K562 (cell line): ENCODE measurements around the gene BRAT1. TPM values are rescaled to one million over a fixed set of nuclear protein-coding genes. Genes with fewer than 3 reads are reported as not detected.

ENCODE experiments used
- ATAC-seq: fragments of 200-7000 bp; cut with Tn5 transposase; 3 replicates; pipeline ENCODE4 v1.9.1; 2020; ENCODE audit warnings: moderate library complexity
- BruUV-seq: library from RNA; stranded (reverse); fragments of 400-500 nt; replicated peaks from 2 replicates; lab custom pipeline; 2021; lab: Mats Ljungman, UMichigan
- CTCF ChIA-PET: fragments of 300-600 bp; formaldehyde crosslinking; extraction: SDS; loops from one replicate; lab custom pipeline; 2021; ENCODE audit warnings: low intra/inter-chr PET ratio; lab: Yijun Ruan, JAX
- POLR2A ChIA-PET: fragments of 300-600, 350-650 bp; sonication (Branson Sonifier 250); formaldehyde crosslinking; extraction: SDS; loops from one replicate; lab custom pipeline; 2021; ENCODE audit warnings: antibody characterized with exemption, inconsistent platforms; lab: Yijun Ruan, JAX
- DNase-seq, 4 experiments: peaks; one replicate each; pipeline versions ENCODE4 v3.0.0 to v3.0.0-alpha.2; 2011 to 2018; ENCODE audit warnings: low spot score in 3 of 4, mixed read lengths in 3 of 4; ENCODE audit errors: extremely low read depth in 1 of 4
- FAIRE-seq: peaks from 2 replicates; lab custom pipeline; 2011; peaks lifted over from hg19 to GRCh38; lab: Jason Lieb, UNC
- H2AFZ ChIP-seq: 2 replicates; pipeline ENCODE4 v1.6.0; 2011; ENCODE audit warnings: low read depth, low read length, control low read depth, inconsistent platforms
- H3K27ac ChIP-seq: fragments of 200-600 bp; 3 replicates; pipeline ENCODE4 v1.8.0; 2011; ENCODE audit warnings: low read depth, mild to moderate bottlenecking, control low read depth, inconsistent platforms, low read length, moderate library complexity, mixed read lengths; ENCODE audit errors: extremely low read depth
- H3K27me3 ChIP-seq, 2 experiments: fragments of 300-600 bp in 1 of 2; 2 replicates in 1 of 2; 3 replicates in 1 of 2; pipeline versions ENCODE4 v1.6.0 to v1.8.0; 2011; ENCODE audit warnings: inconsistent platforms in 2 of 2, low read length in 2 of 2, mild to moderate bottlenecking in 1 of 2, mixed read lengths in 1 of 2, moderate library complexity in 1 of 2; ENCODE audit not compliant: control insufficient read depth in 2 of 2, insufficient read depth in 2 of 2
- H3K36me3 ChIP-seq: fragments of 300-600 bp; 3 replicates; pipeline ENCODE4 v1.8.0; 2011; ENCODE audit warnings: mild to moderate bottlenecking, low read length, inconsistent platforms; ENCODE audit not compliant: control insufficient read depth, insufficient read depth
- H3K4me1 ChIP-seq, 2 experiments: fragments of 200-600 bp in 1 of 2; replicated peaks in 1 of 2; 2 replicates in 1 of 2; 3 replicates in 1 of 2; pipeline versions ENCODE4 v1.5.1 to v1.8.0; 2011; ENCODE audit warnings: inconsistent platforms in 2 of 2, low read length in 2 of 2, mild to moderate bottlenecking in 1 of 2, mixed read lengths in 1 of 2, moderate library complexity in 1 of 2; ENCODE audit not compliant: control insufficient read depth in 2 of 2, insufficient read depth in 2 of 2
- H3K4me2 ChIP-seq: 2 replicates; pipeline ENCODE4 v1.6.1; 2011; ENCODE audit warnings: low read length, control low read depth, inconsistent platforms, mixed read lengths; ENCODE audit not compliant: insufficient read depth
- H3K4me3 ChIP-seq: fragments of 200-600 bp; sonication (generic), shearing (Covaris generic); 2 replicates; pipeline ENCODE4 v1.5.1; 2016; ENCODE audit warnings: control low read depth, inconsistent platforms
- H3K79me2 ChIP-seq: fragments of 200-600 bp; 3 replicates; pipeline ENCODE4 v1.8.0; 2011; ENCODE audit warnings: low read length, inconsistent platforms; ENCODE audit not compliant: control insufficient read depth, insufficient read depth
- H3K9ac ChIP-seq, 2 experiments: 2 replicates each; pipeline versions ENCODE4 v1.6.0 to v1.6.1; 2011; ENCODE audit warnings: low read depth in 2 of 2, low read length in 2 of 2, control low read depth in 1 of 2, inconsistent platforms in 1 of 2, mild to moderate bottlenecking in 1 of 2, mixed read lengths in 1 of 2; ENCODE audit not compliant: insufficient read depth in 1 of 2
- H3K9me1 ChIP-seq: one replicate; pipeline ENCODE4 v1.6.0; 2011; ENCODE audit warnings: inconsistent platforms, mild to moderate bottlenecking, low read length, moderate library complexity; ENCODE audit not compliant: control insufficient read depth, insufficient read depth
- H3K9me3 ChIP-seq: replicated peaks from 2 replicates; pipeline ENCODE4 v1.5.1; 2011; ENCODE audit warnings: low read depth, low read length, inconsistent platforms; ENCODE audit not compliant: control insufficient read depth, insufficient read depth
- H4K20me1 ChIP-seq: replicated peaks from 2 replicates; pipeline ENCODE4 v1.6.1; 2011; ENCODE audit warnings: low read length, inconsistent platforms, mixed read lengths; ENCODE audit not compliant: control insufficient read depth, insufficient read depth
- CBFB ChIP-seq: sonication (generic); formaldehyde crosslinking; IDR thresholded peaks from 2 replicates; pipeline ENCODE4 v1.4.0; 2020; ENCODE audit warnings: mild to moderate bottlenecking, missing genetic modification reagents
- ETV1 ChIP-seq: fragments of 450-650 bp; conservative IDR thresholded peaks from 2 replicates; pipeline ENCODE4 v1.6.1; 2016; ENCODE audit warnings: missing genetic modification characterization, control low read depth, low read depth, missing compliant biosample characterization
- HDAC8 ChIP-seq: fragments of 450-650 bp; IDR thresholded peaks from 2 replicates; pipeline ENCODE4 v1.6.1; 2016; ENCODE audit warnings: mild to moderate bottlenecking, missing genetic modification characterization, moderate library complexity, missing compliant biosample characterization
- KDM1A ChIP-seq, 2 experiments: fragments of 450-650 bp; IDR thresholded peaks; 2 replicates each; pipeline ENCODE4 v1.6.1; 2016; ENCODE audit warnings: mild to moderate bottlenecking in 2 of 2
- MAZ ChIP-seq, 2 experiments: fragments of 450-650 bp in 1 of 2; sonication (generic) in 1 of 2; formaldehyde crosslinking; IDR thresholded peaks in 1 of 2; conservative IDR thresholded peaks in 1 of 2; 2 replicates each; pipeline versions ENCODE4 v1.4.0 to v1.5.0; 2020; ENCODE audit warnings: mild to moderate bottlenecking in 1 of 2, missing genetic modification reagents in 1 of 2
- NFE2L1 ChIP-seq: fragments of 450-650 bp; IDR thresholded peaks from 2 replicates; pipeline ENCODE4 v1.6.1; 2016; ENCODE audit warnings: missing genetic modification characterization, low read depth, mild to moderate bottlenecking, missing compliant biosample characterization, moderate library complexity, borderline replicate concordance
- POLR3A ChIP-seq: IDR thresholded peaks from 2 replicates; pipeline ENCODE4 v1.6.1; 2011; ENCODE audit warnings: borderline replicate concordance, mild to moderate bottlenecking, moderate library complexity; ENCODE audit not compliant: insufficient read length, insufficient read depth; ENCODE audit errors: extremely low read depth
- SETDB1 ChIP-seq: IDR thresholded peaks from one replicate; pipeline ENCODE4 v1.6.1; 2012; ENCODE audit warnings: low read length, control low read depth, inconsistent platforms
- SOX6 ChIP-seq: fragments of 450-650 bp; IDR thresholded peaks from 2 replicates; pipeline ENCODE4 v1.6.1; 2014; ENCODE audit warnings: mild to moderate bottlenecking
- ZNF212 ChIP-seq: fragments of 450-650 bp; formaldehyde crosslinking; IDR thresholded peaks from 2 replicates; pipeline ENCODE4 v1.4.0; 2020; ENCODE audit warnings: mild to moderate bottlenecking
- ZNF324 ChIP-seq: fragments of 250-450 bp; sonication (Bioruptor Pico); IDR thresholded peaks from 2 replicates; pipeline ENCODE4 v1.4.0; 2020; ENCODE audit warnings: mild to moderate bottlenecking
- WGBS: fragments of 100-300 bp; shearing (Covaris generic); methylation state at CpG from one replicate; pipeline ENCODE4 v1.1.6; 2016; ENCODE audit warnings: low coverage, mixed read lengths; ENCODE audit not compliant: insufficient coverage; ENCODE audit errors: missing lambda C conversion rate; 5-methylcytosine and 5-hydroxymethylcytosine counted together
- in situ Hi-C: fragments of 300-500 bp; cut with MboI; formaldehyde crosslinking; loops from 4 replicates; pipeline ENCODE4 v1.15.0; 2018; ENCODE audit warnings: inconsistent platforms, mixed read lengths
- intact Hi-C: fragments of 100-400 bp; cut with micrococcal nuclease; formaldehyde crosslinking; loops from 2 replicates; pipeline ENCODE4 v1.14.2; 2022
- polyA plus RNA-seq, 8 experiments: library from polyadenylated mRNA; depleted of rRNA in 4 of 8; stranded (reverse) in 5 of 8; unstranded in 3 of 8; fragments of >200 nt; fragmentation: Nextera tagmentation in 2 of 8; fragmentation: Illumina TruSeq in 1 of 8; extraction: Ambion mirVana in 2 of 8; extraction: Trizol in 1 of 8; gene quantifications; 2 replicates each; pipeline versions ENCODE4 v1.2.1 to v1.2.3, GENCODE V29; 2011 to 2014; ENCODE audit warnings: inconsistent platforms in 1 of 8, missing spikeins in 1 of 8
- total RNA-seq, 7 experiments: library from RNA; depleted of rRNA in 6 of 7; stranded (reverse); fragments of >200 nt in 6 of 7; fragmentation: Illumina TruSeq in 2 of 7; extraction: Trizol in 2 of 7; gene quantifications; 2 replicates each; pipeline versions ENCODE4 v1.2.1 to v1.2.3, GENCODE V29; 2011 to 2021; ENCODE audit warnings: low replicate concordance in 1 of 7

The BRAT1 gene
- total and polyA plus RNA-seq, 9 of the 15 experiments (the other 6 are each of a cell fraction or from before 2014, with no cell fraction given): 0.13 to 49.6 (median 10.5) TPM

DNA sequence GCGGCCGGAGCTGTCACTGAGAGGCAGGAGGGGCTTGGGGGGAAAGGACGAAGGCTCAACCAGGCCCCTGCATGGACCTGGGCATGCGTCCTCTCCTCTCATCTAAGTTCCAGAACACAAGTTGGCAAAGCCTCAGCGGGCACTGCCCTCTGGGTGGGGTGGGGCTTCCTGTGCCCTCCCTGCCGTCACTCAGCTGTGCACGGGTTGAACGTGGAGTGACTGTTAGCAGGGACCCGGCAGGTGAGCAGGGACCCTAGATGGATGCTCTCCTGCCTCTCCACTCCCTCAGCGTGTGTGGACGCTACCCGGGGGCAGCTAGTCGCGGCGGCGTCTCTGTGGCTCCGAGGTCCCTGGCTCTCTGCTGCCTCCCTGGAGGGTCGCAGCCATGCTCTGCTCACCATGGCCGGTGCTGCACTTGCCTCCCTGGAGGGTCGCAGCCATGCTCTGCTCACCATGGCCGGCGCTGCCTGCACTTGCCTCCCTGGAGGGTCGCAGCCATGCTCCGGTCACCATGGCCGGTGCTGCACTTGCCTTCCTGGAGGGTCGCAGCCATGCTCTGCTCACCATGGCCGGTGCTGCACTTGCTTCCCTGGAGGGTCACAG, 40.0 kb upstream of the BRAT1 start:
- FAIRE-seq (no peak), DNase-seq (no peak), ATAC-seq (no peak)
- Histone ChIP-seq H3K4me2 (no peak overlapping the region), H3K4me1 (peaks cover 0 to 12% of the 10 kb centered on the region in 2 experiments; a peak in 2 of 5 replicates), H3K79me2 (no peaks in the 10 kb centered on the region), H4K20me1 (no peaks in the 10 kb centered on the region), H2AFZ (no peak overlapping the region), H3K4me3 (no peak overlapping the region), H3K9ac (0 out of 4 replicates have a peak overlapping the region, but pooled peaks of 1 of the 2 experiments have one; percentile 17), H3K36me3 (peaks cover 30% of the 10 kb centered on the region; the same call in 1 of the 3 replicates), H3K27ac (no peak overlapping the region), H3K9me1 (peaks cover 2% of the 10 kb centered on the region)
- BruUV-seq: no TSS peak
- POLR2A ChIA-PET: interaction anchor here (0.5 kb wide), 1 partner anchor 31 kb away, joined by 3 read pairs; no protein-coding TSS in a partner anchor
- TF ChIP-seq SETDB1: no peak
- TF ChIP-seq KDM1A (IDR thresholded peaks at IDR 0.05): no peak
- TF ChIP-seq HDAC8 (tag): no peak
- no peak for TF ChIP-seq ZNF212
- TF ChIP-seq ZNF324 (CRISPR knock-in tag): no peak
- no peak for TF ChIP-seq POLR3A
- no peak for TF ChIP-seq MAZ (CRISPR knock-in tag; conservative IDR thresholded peaks at IDR 0.05 in 1 of 2, IDR thresholded peaks at IDR 0.05 in 1 of 2)
- TF ChIP-seq CBFB: no peak
- TF ChIP-seq ETV1 (tag): no peak
- TF ChIP-seq NFE2L1 (tag): no peak
- TF ChIP-seq SOX6: no peak
- TF ChIP-seq, all 486 proteins: peak for 0
- in situ Hi-C loops (no loop called here), intact Hi-C loops (no loop called here)
- WGBS: 83% methylated on average over 27 of the region's 27 CpGs
- CTCF ChIA-PET: no interaction called here
- Histone ChIP-seq H3K9me3 (no peaks in the 10 kb centered on the region), H3K27me3 (no peaks in the 10 kb centered on the region)
